Upper lobe of left lung (tissue), 4 donors: ENCODE measurements around the gene DHX29.

Experiments
- CTCF ChIP-seq, 6 experiments: fragments of 450-650 bp in 4 of 6; fragments of 200-600 bp in 2 of 6; sonication (generic) in 2 of 6; IDR thresholded peaks; one replicate each; pipeline ENCODE4 v1.5.1; 2016 to 2019; ENCODE audit warnings: antibody characterized with exemption in 6 of 6
- EP300 ChIP-seq, 4 donors: sonication (generic); formaldehyde crosslinking; IDR thresholded peaks; one replicate each; pipeline ENCODE4 v1.5.1; 2017; ENCODE audit warnings: antibody characterized with exemption in 4 of 4, control low read depth in 2 of 4
- POLR2A ChIP-seq, 4 donors: fragments of 450-650 bp; IDR thresholded peaks; one replicate each; pipeline ENCODE4 v1.5.1; 2016 to 2017; ENCODE audit warnings: antibody characterized with exemption in 4 of 4, mild to moderate bottlenecking in 2 of 4
- POLR2AphosphoS5 ChIP-seq, 2 donors: sonication (generic); formaldehyde crosslinking; IDR thresholded peaks; one replicate each; pipeline ENCODE4 v1.5.1; 2017; ENCODE audit warnings: antibody characterized with exemption in 2 of 2

- no peak for TF ChIP-seq POLR2A (IDR thresholded peaks at IDR 0.05)
- no peak for TF ChIP-seq CTCF (IDR thresholded peaks at IDR 0.05)
- TF ChIP-seq EP300 (IDR thresholded peaks at IDR 0.05): no peak
- TF ChIP-seq POLR2AphosphoS5 (IDR thresholded peaks at IDR 0.05): no peak
Observed at GRCh38 chr5:55232271-55232984, 75.1 kb downstream of the DHX29 start.
